ENCODE data around the gene RAPGEF4. TPM values are rescaled to one million over a fixed set of nuclear protein-coding genes. Genes with fewer than 3 reads are reported as not detected.
A peak's percentile ranks its signal among the peaks of the same experiment; 100 is the strongest.

RAPGEF4 gene
- total RNA-seq, 1 experiment from 2014 or later = not detected

GRCh38 chr2:173059971-173060461, 324.4 kb downstream of the RAPGEF4 start:
- no peak for DNase-seq (ENCODE audit: low spot score)

DNA sequence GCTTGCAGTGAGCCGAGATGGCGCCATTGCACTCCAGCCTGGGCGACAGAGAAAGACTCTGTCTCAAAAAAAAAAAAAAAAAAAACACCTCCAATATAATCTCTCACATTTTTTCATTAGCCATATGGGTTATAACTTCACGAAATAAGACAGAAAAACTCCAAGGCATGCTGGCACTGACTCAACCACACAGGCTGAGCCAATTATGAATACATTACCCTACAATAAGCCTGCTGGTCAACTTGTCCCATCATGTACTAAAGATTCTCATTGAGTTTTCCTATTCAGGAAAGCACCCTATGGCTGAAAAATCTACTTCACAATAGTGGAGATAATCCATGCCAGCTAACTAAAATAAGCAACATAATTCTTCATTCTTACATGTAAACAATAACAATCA, 327.2 kb downstream of the RAPGEF4 start:
- no peak for DNase-seq (ENCODE audit: low spot score)

- DNase-seq (ENCODE audit: low spot score) = no peak
Observed at GRCh38 chr2:173064151-173064805, 328.6 kb downstream of the RAPGEF4 start.

- DNase-seq (ENCODE audit: low spot score) = no peak
Observed at GRCh38 chr2:173066887-173067676, 331.4 kb downstream of the RAPGEF4 start.

- DNase-seq (ENCODE audit: low spot score) = no peak
Observed at GRCh38 chr2:173075056-173075780, 339.6 kb downstream of the RAPGEF4 start.

- DNase-seq (ENCODE audit: low spot score) = peak; percentile 74
Observed at GRCh38 chr2:173075781-173076580, 340.3 kb downstream of the RAPGEF4 start, which contains the start of gene MAP3K20. TSS of gene MAP3K20 (plus strand) at chr2:173075846. CDS start at chr2:173091032, 15,186 bp downstream.

DNA sequence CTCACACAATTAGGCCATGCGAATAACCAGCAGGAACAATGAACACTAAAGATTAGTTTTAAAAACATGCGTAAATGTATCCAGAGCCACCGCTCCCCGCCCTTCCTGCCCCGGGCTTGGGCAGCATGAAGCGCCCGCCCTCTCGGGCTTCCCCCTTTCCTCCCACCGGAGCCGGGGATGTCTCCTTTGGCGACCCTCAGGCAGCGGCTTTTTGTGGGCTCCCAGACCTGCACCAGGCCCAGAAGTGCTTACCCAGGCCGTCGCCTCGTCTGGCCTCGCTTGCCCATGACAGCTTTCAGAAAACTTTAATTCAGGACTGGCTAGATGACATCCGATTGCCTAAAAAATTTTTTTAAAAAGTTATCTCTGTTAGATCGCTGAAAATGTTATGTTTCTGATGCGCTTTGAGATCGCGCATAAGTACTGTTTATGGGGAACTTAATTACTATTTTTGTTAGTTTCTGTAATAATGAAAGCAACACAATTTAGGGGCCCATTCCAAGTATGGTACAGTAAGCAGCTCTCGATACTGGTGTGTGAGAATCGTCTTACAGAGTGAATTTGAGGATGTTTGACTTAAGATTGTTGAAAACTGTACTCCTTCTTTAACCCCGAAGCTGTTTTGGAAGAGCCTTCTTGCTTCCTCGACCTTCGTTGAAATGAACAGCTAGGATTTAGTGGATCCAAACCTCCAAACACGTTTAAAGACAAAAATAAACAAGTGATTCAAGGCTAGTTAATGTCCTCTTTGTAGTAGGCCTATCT, 341.1 kb downstream of the RAPGEF4 start:
- DNase-seq (ENCODE audit: low spot score) = peak; percentile 59

DNA sequence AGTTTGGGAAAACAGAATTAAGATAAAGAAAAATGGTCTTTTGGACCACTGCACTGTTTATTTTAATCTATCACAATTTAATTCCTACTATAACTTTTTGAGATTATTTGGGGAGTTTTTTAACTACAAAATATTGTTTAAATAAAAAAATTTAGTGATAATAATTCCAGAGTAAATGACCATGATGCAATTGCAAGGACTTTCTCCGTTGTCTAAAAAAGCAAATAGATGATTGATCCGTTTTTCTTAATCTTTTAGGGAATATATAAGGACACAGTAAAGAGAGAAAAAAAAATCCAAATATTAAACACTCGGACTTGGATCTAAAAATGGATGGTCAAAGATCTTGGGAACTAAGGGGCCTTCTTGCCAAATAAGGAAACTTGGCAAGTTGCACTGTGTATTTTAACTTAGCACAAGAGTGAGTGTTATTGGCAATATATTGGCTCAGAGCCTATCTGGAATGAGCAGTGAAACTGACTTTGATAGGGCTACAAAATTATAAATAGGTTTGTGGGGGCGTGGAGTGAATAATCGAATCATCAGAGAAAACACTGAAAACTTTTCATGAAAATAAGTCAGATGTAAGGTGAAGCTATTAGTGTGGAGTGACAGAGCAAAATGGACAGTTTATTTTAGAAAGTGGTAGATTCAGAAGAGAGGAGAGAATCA, 342.0 kb downstream of the RAPGEF4 start:
- no peak for DNase-seq (ENCODE audit: low spot score)

DNA sequence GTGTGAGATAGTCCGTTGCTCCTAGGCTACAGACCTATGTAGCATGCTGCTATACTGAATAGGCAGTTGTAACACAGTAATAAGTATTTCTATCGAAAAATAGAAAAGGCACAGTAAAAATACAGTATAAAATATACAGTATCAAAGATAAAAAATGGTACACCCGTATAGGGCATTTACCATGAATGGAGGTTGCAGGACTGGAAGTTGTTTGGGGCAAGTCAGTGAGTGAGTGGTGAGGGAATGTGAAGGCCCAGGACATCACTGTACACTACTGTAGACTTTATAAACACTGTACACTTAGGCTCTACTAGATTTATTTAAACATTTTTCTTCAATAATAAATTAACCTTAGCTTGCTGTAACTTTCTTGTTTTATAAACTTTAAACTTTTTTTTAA, 343.5 kb downstream of the RAPGEF4 start:
- DNase-seq (ENCODE audit: low spot score) = no peak

DNA sequence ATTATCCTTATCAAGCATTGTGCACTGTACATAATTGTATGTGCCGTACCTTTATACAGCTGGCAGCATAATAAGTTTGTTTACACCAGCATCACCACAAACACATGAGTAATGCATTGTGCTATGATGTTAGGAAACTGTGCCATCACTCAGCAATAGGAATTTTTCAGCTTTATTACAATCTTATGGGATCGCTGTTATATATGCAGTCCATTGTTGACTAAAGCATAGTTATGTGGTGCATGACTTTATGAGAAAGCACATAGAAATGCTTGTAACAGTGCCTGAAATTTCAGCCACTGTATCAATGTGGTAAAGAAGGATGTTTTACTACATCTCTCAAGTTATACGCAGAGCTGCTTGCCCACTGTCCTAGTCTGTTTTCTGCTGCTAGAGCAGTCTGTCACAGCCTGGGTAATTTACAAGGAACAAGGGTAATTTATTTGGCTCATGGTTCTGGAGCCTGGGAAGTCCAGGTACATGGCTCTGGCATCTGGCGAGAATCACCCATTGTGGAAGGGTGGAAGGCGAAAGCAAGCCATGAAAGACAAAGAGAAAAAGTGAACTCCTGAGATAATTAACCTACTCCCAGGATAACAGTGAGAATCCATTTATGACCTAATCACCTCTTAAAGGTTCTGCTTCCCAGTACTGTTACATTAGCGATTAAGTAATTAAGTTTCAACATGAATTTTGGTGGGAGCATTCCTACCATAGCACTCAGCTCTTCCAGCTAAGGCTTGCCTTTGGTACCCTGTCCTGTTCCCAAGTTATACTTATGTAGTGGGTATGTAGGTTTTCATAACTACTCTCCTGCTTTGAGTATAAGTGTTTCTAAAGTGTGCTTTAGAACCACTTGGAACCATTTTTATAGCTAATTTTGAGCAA, 344.6 kb downstream of the RAPGEF4 start:
- no peak for DNase-seq (ENCODE audit: low spot score)

GRCh38 chr2:173086518-173087213, 351.0 kb downstream of the RAPGEF4 start:
- no peak for DNase-seq (ENCODE audit: low spot score)

- DNase-seq (ENCODE audit: low spot score) = no peak
Observed at GRCh38 chr2:173087214-173087581, 351.6 kb downstream of the RAPGEF4 start.

DNA sequence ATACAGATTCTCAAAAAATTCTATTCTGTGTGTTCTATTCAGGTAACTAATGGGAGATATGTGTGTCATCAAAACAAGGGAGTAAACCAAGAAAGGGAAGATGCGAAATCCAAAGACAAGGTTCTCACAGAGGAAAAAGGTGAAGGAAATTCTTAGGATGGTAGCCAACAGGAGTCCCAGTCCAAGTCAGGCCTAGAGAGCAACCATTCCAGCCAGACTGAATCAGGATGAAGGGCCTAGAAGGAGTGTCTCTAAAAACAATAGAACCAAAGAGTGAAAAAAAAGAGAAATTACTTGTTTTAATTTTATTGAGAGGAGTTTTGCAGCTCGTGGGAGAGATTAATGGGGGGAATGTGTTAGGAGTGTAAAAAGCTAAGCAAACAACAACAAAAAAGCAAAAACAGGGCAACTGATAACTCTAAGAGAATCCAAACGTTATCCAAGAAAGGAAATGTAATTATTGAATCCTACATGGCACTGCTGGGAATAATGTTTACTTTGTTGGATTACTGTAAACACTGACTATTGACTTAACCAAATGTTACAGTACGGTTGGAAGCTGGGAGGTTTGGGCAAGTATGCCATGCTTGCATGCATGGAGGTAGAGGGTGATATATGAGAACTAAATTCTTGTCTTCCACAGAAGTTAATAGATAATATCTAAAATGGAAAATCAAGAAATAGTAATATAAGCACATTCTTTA, 352.3 kb downstream of the RAPGEF4 start:
- no peak for DNase-seq (ENCODE audit: low spot score)

DNA sequence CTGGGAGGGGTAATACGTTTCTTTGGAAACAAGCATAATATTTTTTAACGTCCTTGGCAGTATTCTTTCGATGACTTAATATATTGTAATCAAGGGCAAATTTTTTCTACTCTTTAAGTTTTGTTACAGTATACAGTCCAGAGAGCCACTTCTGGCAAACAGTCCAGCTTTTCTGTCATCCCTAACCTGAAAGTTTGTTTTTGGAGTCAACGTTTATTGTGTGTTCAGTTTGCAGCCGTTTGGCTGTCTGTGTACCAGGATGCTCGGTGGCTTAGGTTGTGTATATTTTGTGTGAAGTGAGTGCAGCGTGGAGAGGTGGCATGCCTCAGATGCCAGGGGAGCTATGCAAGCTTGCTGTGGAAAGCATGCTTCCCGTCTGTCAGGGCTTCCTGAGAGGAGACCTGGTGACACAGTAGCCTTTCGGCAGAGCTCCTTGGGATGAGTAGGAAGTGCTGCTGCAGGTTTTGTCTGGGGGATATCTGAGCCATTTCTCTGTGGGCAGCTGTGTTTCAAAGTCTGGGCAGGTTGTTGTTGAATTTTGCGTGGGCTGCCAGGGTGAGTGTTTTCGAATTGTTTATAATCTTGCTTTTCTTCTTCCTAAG, 354.7 kb downstream of the RAPGEF4 start:
- no peak for DNase-seq (ENCODE audit: low spot score)

DNA sequence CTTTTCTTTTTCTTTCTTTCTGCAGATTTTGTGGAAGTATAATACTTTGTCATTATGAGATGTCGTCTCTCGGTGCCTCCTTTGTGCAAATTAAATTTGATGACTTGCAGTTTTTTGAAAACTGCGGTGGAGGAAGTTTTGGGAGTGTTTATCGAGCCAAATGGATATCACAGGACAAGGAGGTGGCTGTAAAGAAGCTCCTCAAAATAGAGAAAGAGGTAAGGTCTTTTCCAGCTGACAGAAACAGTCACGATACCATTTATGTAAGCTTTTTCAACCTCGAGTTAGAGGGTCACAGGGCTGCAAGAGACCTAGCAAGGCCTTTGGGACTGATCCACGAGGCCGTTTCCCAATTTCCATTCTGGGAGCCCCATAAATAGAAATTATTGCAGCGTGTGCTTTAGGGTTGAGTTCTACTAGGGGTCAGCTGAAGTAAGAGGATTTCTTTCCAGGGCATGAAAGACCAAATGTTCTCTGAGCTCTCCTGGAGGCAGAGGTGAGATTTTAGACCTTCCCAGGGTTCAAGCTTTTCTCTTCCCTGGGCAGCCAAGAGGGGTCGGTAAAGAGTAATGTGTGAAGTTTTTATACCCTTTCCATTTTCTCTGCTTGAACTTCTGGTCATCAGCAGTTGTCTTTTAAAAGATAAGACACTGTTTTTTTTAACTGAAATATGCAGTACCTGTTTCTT, 355.5 kb downstream of the RAPGEF4 start:
- DNase-seq (ENCODE audit: low spot score) = no peak

DNA sequence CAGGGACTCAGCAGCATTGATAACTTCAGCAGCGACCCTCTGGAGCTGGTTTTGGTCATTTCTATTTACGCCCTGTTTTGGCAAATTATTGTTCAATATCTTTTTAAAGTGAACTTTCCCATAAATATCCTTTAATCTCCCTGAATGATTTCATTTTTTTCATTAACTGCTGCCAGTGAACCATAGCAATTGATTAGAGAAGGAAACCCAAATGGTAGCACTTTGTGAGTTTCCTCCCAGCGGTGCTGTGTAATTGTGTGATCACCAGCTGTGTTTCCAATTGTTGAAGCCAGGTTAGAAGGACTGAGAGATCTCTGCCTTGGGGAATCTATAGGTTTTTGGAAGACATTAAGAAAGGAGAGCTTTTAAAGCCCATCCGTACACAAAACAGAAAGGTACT, 356.3 kb downstream of the RAPGEF4 start:
- no peak for DNase-seq (ENCODE audit: low spot score)
